H1 (cell line): ENCODE data around the gene PSMC5. TPM values are rescaled to one million over a fixed set of nuclear protein-coding genes. Genes with fewer than 3 reads are reported as not detected.

Experiments
- CTCF ChIA-PET: fragments of 300-600 bp; sonication (Branson Sonifier 250); formaldehyde crosslinking; loops from one replicate; lab custom pipeline; 2021; ENCODE audit not compliant: partially characterized antibody; lab: Charles Lee
- POLR2A ChIA-PET: fragments of 300-600 bp; sonication (Branson Sonifier 250); formaldehyde crosslinking; loops from one replicate; lab custom pipeline; 2021; ENCODE audit warnings: inconsistent platforms; ENCODE audit not compliant: partially characterized antibody; lab: Charles Lee
- DNase-seq, 2 experiments: peaks; one replicate each; pipeline versions ENCODE4 v3.0.0 to v3.0.0-alpha.2; 2010 to 2022; ENCODE audit warnings: low spot score in 2 of 2, low read depth in 1 of 2, mixed read lengths in 1 of 2
- FAIRE-seq: peaks from 2 replicates; lab custom pipeline; 2011; peaks lifted over from hg19 to GRCh38; lab: Jason Lieb, UNC
- H2AFZ ChIP-seq: 2 replicates; pipeline ENCODE4 v1.8.1; 2012; ENCODE audit warnings: low read length, inconsistent platforms
- H2AK5ac ChIP-seq: 2 replicates; pipeline ENCODE4 v1.6.1; 2013; ENCODE audit warnings: low read depth, low read length
- H2BK120ac ChIP-seq: replicated peaks from 2 replicates; pipeline ENCODE3; 2013; ENCODE audit warnings: low read depth, low read length, inconsistent platforms
- H2BK12ac ChIP-seq: 2 replicates; pipeline ENCODE4 v1.6.1; 2013; ENCODE audit warnings: low read depth, low read length
- H2BK15ac ChIP-seq: 2 replicates; pipeline ENCODE4 v1.6.1; 2013; ENCODE audit warnings: low read length
- H2BK20ac ChIP-seq: 2 replicates; pipeline ENCODE4 v1.6.1; 2013; ENCODE audit warnings: low read length
- H2BK5ac ChIP-seq: 2 replicates; pipeline ENCODE4 v1.6.1; 2013; ENCODE audit warnings: low read depth, low read length
- H3K14ac ChIP-seq: 2 replicates; pipeline ENCODE4 v1.6.1; 2013; ENCODE audit warnings: inconsistent platforms; ENCODE audit not compliant: insufficient read length
- H3K18ac ChIP-seq: 2 replicates; pipeline ENCODE4 v1.6.1; 2013; ENCODE audit warnings: low read length; ENCODE audit errors: extremely low read depth
- H3K23ac ChIP-seq: 2 replicates; pipeline ENCODE4 v1.6.1; 2013; ENCODE audit warnings: inconsistent platforms; ENCODE audit not compliant: insufficient read length
- H3K23me2 ChIP-seq: 2 replicates; pipeline ENCODE4 v1.6.1; 2013; ENCODE audit warnings: low read depth, low read length
- H3K27ac ChIP-seq: 2 replicates; pipeline ENCODE4 v1.6.1; 2011; ENCODE audit warnings: low read depth, low read length, inconsistent platforms
- H3K27me3 ChIP-seq, 4 experiments: replicated peaks in 1 of 4; 1 replicate in 1 of 4; 2 replicates in 3 of 4; pipeline versions ENCODE4 v1.6.1 to v1.8.1; 2011 to 2013; ENCODE audit warnings: low read length in 3 of 4, mild to moderate bottlenecking in 3 of 4, inconsistent platforms in 2 of 4, mixed read lengths in 2 of 4, moderate library complexity in 1 of 4; ENCODE audit not compliant: control insufficient read depth in 3 of 4, insufficient read depth in 3 of 4; ENCODE audit errors: extremely low read depth in 1 of 4
- H3K36me3 ChIP-seq, 4 experiments: 2 replicates each; pipeline versions ENCODE4 v1.6.1 to v1.8.1; 2011 to 2013; ENCODE audit warnings: mild to moderate bottlenecking in 4 of 4, low read length in 3 of 4, moderate library complexity in 2 of 4, control low read depth in 1 of 4, inconsistent platforms in 1 of 4; ENCODE audit not compliant: insufficient read depth in 4 of 4, control insufficient read depth in 2 of 4
- H3K4ac ChIP-seq: replicated peaks from 2 replicates; pipeline ENCODE3; 2013; ENCODE audit warnings: low read length, low read depth, mixed read lengths, inconsistent platforms; ENCODE audit not compliant: insufficient read length
- H3K4me1 ChIP-seq, 4 experiments: replicated peaks in 1 of 4; 1 replicate in 1 of 4; 2 replicates in 3 of 4; pipeline versions ENCODE4 v1.6.1 to v1.8.1; 2011 to 2013; ENCODE audit warnings: low read length in 3 of 4, inconsistent platforms in 2 of 4, mixed read lengths in 1 of 4; ENCODE audit not compliant: insufficient read depth in 4 of 4, control insufficient read depth in 3 of 4
- H3K4me2 ChIP-seq, 2 experiments: 2 replicates each; pipeline versions ENCODE4 v1.6.1 to v1.8.1; 2011 to 2013; ENCODE audit warnings: low read depth in 2 of 2, low read length in 2 of 2, control low read depth in 1 of 2, inconsistent platforms in 1 of 2, mild to moderate bottlenecking in 1 of 2; ENCODE audit not compliant: insufficient read depth in 1 of 2
- H3K4me3 ChIP-seq, 4 experiments: fragments of 200-600, 300-600 bp in 1 of 4; sonication (generic), shearing (Covaris generic), sonication (Bioruptor Twin) in 1 of 4; 2 replicates each; pipeline versions ENCODE4 v1.5.1 to v1.8.1; 2011 to 2016; ENCODE audit warnings: low read length in 4 of 4, low read depth in 3 of 4, control low read depth in 2 of 4, inconsistent platforms in 2 of 4, mild to moderate bottlenecking in 2 of 4, mixed read lengths in 1 of 4, moderate library complexity in 1 of 4; ENCODE audit not compliant: insufficient read depth in 2 of 4; ENCODE audit errors: extremely low read depth in 1 of 4
- H3K56ac ChIP-seq: replicated peaks from 2 replicates; pipeline ENCODE3; 2013; ENCODE audit warnings: low read depth, mild to moderate bottlenecking, mixed read lengths, low read length, inconsistent platforms; ENCODE audit not compliant: insufficient read length
- H3K79me1 ChIP-seq: 2 replicates; pipeline ENCODE4 v1.6.1; 2013; ENCODE audit warnings: low read depth, low read length, control low read depth
- H3K79me2 ChIP-seq, 2 experiments: 2 replicates each; pipeline versions ENCODE4 v1.6.1 to v1.8.1; 2012 to 2013; ENCODE audit warnings: low read length in 2 of 2, mild to moderate bottlenecking in 2 of 2, inconsistent platforms in 1 of 2; ENCODE audit not compliant: insufficient read depth in 2 of 2, control insufficient read depth in 1 of 2
- H3K9ac ChIP-seq, 4 experiments: replicated peaks in 1 of 4; 1 replicate in 1 of 4; 2 replicates in 3 of 4; pipeline versions ENCODE4 v1.6.1 to v1.8.1; 2011 to 2013; ENCODE audit warnings: low read depth in 3 of 4, low read length in 3 of 4, control low read depth in 2 of 4, mild to moderate bottlenecking in 2 of 4, moderate library complexity in 2 of 4, inconsistent platforms in 1 of 4; ENCODE audit errors: extremely low read depth in 1 of 4
- H3K9me3 ChIP-seq, 2 experiments: 2 replicates each; pipeline versions ENCODE4 v1.6.1 to v1.8.1; 2012 to 2013; ENCODE audit warnings: mild to moderate bottlenecking in 2 of 2, moderate library complexity in 2 of 2, control low read depth in 1 of 2, inconsistent platforms in 1 of 2, low read depth in 1 of 2, low read length in 1 of 2, mixed read lengths in 1 of 2; ENCODE audit not compliant: insufficient read depth in 2 of 2
- H4K20me1 ChIP-seq, 2 experiments: replicated peaks in 1 of 2; 2 replicates each; pipeline versions ENCODE3 to v1.8.1; 2011 to 2013; ENCODE audit warnings: inconsistent platforms in 2 of 2, low read length in 2 of 2, mild to moderate bottlenecking in 1 of 2; ENCODE audit not compliant: insufficient read depth in 2 of 2, control insufficient read depth in 1 of 2
- H4K5ac ChIP-seq: 2 replicates; pipeline ENCODE4 v1.6.1; 2013; ENCODE audit warnings: low read length, low read depth, mixed read lengths, inconsistent platforms; ENCODE audit not compliant: insufficient read length
- H4K8ac ChIP-seq: 2 replicates; pipeline ENCODE4 v1.8.0; 2013; ENCODE audit warnings: mild to moderate bottlenecking, moderate library complexity, low read length, inconsistent platforms; ENCODE audit not compliant: insufficient read depth; ENCODE audit errors: extremely low read depth
- H4K91ac ChIP-seq: replicated peaks from 2 replicates; pipeline ENCODE3; 2013; ENCODE audit warnings: low read length, mixed read lengths, inconsistent platforms; ENCODE audit not compliant: insufficient read length
- POLR2A ChIP-seq, 2 experiments: IDR thresholded peaks; 1 replicate in 1 of 2; 2 replicates in 1 of 2; pipeline ENCODE4 v1.6.1; 2011; ENCODE audit warnings: low read depth in 2 of 2, low read length in 2 of 2, mild to moderate bottlenecking in 2 of 2; ENCODE audit errors: control extremely low read depth in 1 of 2
- POLR2AphosphoS5 ChIP-seq: IDR thresholded peaks from 2 replicates; pipeline ENCODE4 v1.6.1; 2011; ENCODE audit warnings: low read depth, low read length
- TAF1 ChIP-seq: IDR thresholded peaks from 2 replicates; pipeline ENCODE4 v1.6.1; 2011; ENCODE audit warnings: mild to moderate bottlenecking, low read depth, low read length
- WGBS, 2 experiments: shearing (Covaris generic) in 1 of 2; methylation state at CpG; one replicate each; pipeline versions ENCODE4 v1.1.6 to v1.1.7; 2013 to 2015; ENCODE audit warnings: low lambda C conversion rate in 2 of 2, mixed read lengths in 2 of 2, inconsistent platforms in 1 of 2, low coverage in 1 of 2, missing lambda C conversion rate in 1 of 2; ENCODE audit not compliant: insufficient replicate concordance in 2 of 2, insufficient coverage in 1 of 2, insufficient read length in 1 of 2; ENCODE audit errors: extremely low coverage in 1 of 2, missing lambda C conversion rate in 1 of 2; 5-methylcytosine and 5-hydroxymethylcytosine counted together
- polyA plus RNA-seq, 7 experiments: library from polyadenylated mRNA; depleted of rRNA in 3 of 7; stranded (reverse) in 5 of 7; unstranded in 2 of 7; fragments of >200 nt in 5 of 7; fragments of 200-250 nt in 2 of 7; gene quantifications; 1 replicate in 5 of 7; 2 replicates in 1 of 7; 4 replicates in 1 of 7; pipeline versions ENCODE4 v1.2.1 to v1.2.3, GENCODE V29; 2011 to 2013; ENCODE audit warnings: missing spikeins in 2 of 7, mixed read lengths in 2 of 7
- total RNA-seq: library from RNA; stranded (reverse); fragmentation: NEBNext Ultra II Directional; extraction: Animal tissue kit (Norgen Biotek cat#: 25700); gene quantifications from 2 replicates; pipeline ENCODE4 v1.2.1, GENCODE V29; 2021

PSMC5 gene
- total and polyA plus RNA-seq, 2 of the 8 experiments (the other 6 are each of a cell fraction or from before 2014, with no cell fraction given) = 172 to 180 TPM

DNA sequence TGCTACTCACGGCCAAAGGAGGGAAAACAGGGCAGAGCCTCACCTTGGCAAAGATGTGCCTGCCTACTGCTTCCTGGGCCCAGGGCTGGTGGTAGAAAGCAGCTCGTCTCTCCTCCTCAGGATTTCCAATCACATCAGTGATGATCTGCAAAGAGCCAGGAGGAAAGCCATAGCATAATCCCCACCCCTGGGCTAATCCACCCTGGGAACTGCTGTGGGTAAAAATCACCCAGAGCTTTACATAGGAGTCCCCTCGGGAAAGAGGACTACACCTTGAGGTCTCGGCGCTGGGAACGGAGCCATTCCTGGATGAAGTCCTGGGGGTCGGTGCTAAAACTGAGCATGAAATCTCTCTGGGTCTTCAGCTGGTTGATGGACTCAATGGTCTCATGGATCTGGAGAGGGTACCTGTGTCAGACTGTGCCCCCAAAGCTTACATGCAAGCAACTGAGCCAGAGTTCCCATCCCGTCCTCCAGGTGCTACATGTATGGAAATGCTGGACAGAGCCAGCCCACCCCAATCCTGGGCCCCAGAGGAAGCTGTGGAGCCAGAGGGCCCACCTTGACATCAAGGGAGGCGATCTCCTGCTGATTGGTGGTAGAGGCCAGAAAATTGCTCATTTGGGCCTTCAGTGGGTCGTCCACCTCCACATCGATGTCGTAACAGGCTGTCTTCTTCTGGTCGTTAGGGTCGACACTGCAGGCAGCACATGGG, 6.0 kb downstream of the PSMC5 start:
- TF ChIP-seq POLR2A (IDR thresholded peaks at IDR 0.05; ENCODE audit: control extremely low read depth in 1 of 2, low read depth in 2 of 2, low read length in 2 of 2) (peak in 1 of 2 experiments; percentile 31; a peak in 1 of 3 replicates), POLR2AphosphoS5 (0 out of 2 replicates have a peak, but pooled peaks have one; percentile 28), TAF1 (no peak)
- TF ChIP-seq, all 59 proteins: peak for 2
- Histone ChIP-seq H3K23ac (no peak overlapping the region), H4K5ac (no peak overlapping the region), H2BK5ac (no peak overlapping the region), H2BK120ac (no peak overlapping the region), H3K4me1 (peaks cover 0 to 10% (median 5%) of the 10 kb centered on the region in 4 experiments; a peak in 6 of 7 replicates), H3K27ac (no peak overlapping the region), H3K9ac (no peak overlapping the region), H3K23me2 (peaks cover under 1% of the 10 kb centered on the region; the same call in 1 of the 2 replicates), H2BK20ac (no peak overlapping the region), H3K4ac (no peak overlapping the region), H3K79me1 (peaks cover 18% of the 10 kb centered on the region), H4K91ac (no peak overlapping the region), H3K4me2 (no peak overlapping the region), H3K18ac (no peak overlapping the region), H2BK12ac (no peak overlapping the region), H2BK15ac (no peak overlapping the region), H3K27me3 (no peaks in the 10 kb centered on the region), H3K14ac (no peak overlapping the region), H4K8ac (no peak overlapping the region; the same call in 1 of the 2 replicates), H3K4me3 (no peak overlapping the region), H3K56ac (no peak overlapping the region), H3K79me2 (peaks cover 0 to 29% of the 10 kb centered on the region in 2 experiments), H3K36me3 (peaks cover 42 to 65% (median 60%) of the 10 kb centered on the region in 4 experiments), H4K20me1 (peaks cover 3 to 27% of the 10 kb centered on the region in 2 experiments), H2AK5ac (no peak overlapping the region), H3K9me3 (no peaks in the 10 kb centered on the region), H2AFZ (no peak overlapping the region)
- no peak for FAIRE-seq
- WGBS, 2 experiments = 92% methylated on average over 14 of the region's 14 CpGs; no CpG with 5 or more reads in 1 of the 2 experiments
- CTCF ChIA-PET = interaction anchor here (0.7 to 5.2 kb wide), 11 partner anchors 9 to 385 kb away, joined by 3 to 61 read pairs (median 3); no protein-coding TSS in a partner anchor
- POLR2A ChIA-PET = interaction anchor here (0.9 to 32.3 kb wide), 5 partner anchors 1 to 77 kb away, joined by 3 to 593 read pairs (median 481); partner anchors contain the start of genes CCDC47, DDX42, FTSJ3 and PSMC5
- DNase-seq = no peak
